Activated naive CD4-positive, alpha-beta T cell (primary cell): ENCODE results near the gene TRDMT1.

Experiments
- DNase-seq, 4 experiments: peaks; one replicate each; lab custom pipeline; 2025; lab: John Stamatoyannopoulos, UW

The TRDMT1 gene

GRCh38 chr10:17229967-17230682 lies 28.7 kb upstream of the TRDMT1 start:
- peak; percentile 53 to 89 (median 72) for DNase-seq

DNA sequence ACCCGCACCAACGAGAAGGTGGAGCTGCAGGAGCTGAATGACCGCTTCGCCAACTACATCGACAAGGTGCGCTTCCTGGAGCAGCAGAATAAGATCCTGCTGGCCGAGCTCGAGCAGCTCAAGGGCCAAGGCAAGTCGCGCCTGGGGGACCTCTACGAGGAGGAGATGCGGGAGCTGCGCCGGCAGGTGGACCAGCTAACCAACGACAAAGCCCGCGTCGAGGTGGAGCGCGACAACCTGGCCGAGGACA lies 28.2 kb upstream of the TRDMT1 start:
- DNase-seq: no peak

DNA sequence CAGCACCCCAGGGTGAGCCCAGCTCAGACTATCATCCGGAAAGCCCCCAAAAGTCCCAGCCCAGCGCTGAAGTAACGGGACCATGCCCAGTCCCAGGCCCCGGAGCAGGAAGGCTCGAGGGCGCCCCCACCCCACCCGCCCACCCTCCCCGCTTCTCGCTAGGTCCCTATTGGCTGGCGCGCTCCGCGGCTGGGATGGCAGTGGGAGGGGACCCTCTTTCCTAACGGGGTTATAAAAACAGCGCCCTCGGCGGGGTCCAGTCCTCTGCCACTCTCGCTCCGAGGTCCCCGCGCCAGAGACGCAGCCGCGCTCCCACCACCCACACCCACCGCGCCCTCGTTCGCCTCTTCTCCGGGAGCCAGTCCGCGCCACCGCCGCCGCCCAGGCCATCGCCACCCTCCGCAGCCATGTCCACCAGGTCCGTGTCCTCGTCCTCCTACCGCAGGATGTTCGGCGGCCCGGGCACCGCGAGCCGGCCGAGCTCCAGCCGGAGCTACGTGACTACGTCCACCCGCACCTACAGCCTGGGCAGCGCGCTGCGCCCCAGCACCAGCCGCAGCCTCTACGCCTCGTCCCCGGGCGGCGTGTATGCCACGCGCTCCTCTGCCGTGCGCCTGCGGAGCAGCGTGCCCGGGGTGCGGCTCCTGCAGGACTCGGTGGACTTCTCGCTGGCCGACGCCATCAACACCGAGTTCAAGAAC lies 27.7 kb upstream of the TRDMT1 start:
- peak; percentile 42 to 75 (median 54) for DNase-seq

DNA sequence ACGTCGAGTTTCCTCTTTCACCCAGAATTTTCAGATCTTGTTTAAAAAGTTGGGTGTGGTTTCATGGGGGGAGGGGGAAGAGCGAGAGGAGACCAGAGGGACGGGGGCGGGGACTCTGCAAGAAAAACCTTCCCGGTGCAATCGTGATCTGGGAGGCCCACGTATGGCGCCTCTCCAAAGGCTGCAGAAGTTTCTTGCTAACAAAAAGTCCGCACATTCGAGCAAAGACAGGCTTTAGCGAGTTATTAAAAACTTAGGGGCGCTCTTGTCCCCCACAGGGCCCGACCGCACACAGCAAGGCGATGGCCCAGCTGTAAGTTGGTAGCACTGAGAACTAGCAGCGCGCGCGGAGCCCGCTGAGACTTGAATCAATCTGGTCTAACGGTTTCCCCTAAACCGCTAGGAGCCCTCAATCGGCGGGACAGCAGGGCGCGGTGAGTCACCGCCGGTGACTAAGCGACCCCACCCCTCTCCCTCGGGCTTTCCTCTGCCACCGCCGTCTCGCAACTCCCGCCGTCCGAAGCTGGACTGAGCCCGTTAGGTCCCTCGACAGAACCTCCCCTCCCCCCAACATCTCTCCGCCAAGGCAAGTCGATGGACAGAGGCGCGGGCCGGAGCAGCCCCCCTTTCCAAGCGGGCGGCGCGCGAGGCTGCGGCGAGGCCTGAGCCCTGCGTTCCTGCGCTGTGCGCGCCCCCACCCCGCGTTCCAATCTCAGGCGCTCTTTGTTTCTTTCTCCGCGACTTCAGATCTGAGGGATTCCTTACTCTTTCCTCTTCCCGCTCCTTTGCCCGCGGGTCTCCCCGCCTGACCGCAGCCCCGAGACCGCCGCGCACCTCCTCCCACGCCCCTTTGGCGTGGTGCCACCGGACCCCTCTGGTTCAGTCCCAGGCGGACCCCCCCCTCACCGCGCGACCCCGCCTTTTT lies 26.9 kb upstream of the TRDMT1 start, which contains the start of gene VIM:
Gene VIM (plus strand): TSS at position 151 of the 925 bp plus-strand sequence. CDS start 1,182 bp downstream, outside the sequence.
- peak; percentile 43 to 80 (median 59) for DNase-seq

- DNase-seq: no peak
Measured at GRCh38 chr10:17227367-17228090, 26.1 kb upstream of the TRDMT1 start.

DNA sequence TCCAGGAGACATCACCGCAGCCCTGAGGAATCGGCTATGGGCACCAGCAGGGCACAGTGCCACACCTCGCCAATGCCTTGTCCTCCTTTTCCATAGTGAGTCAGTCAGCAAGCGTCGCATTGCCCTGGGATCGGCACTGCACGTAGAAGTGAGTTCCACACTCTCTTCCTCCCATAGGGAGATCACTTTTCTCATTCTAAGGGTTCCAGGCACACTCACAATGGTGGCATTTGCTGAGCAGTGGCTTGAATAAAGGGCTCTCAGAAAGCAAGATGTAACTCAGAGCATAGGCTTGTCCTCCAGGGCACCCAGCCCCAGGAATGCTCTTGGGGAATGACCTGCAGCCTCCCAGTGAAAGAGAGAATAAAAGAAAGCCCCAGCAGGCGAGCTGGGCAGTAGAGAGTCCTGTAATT lies 25.4 kb upstream of the TRDMT1 start:
- no peak for DNase-seq

DNA sequence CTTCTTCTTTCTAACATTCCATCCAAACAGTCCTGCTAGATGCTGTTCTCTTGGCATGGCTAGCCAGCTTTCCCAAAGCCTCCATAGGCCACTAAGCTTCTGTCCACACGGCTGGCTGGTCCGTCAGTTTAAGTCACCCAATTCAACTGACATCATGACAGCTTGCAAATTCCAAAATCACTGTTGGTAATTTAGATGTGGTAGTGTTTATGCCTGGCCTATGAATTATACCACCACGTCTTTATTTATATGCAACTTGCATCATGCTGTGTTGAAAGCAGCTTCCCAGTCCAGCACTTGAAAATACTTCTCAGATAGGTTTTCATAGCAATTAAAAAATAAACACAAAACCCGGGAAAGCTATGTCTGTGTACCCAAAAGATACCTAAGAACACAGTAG lies 24.3 kb upstream of the TRDMT1 start:
- DNase-seq: no peak

GRCh38 chr10:17222329-17222728 lies 20.9 kb upstream of the TRDMT1 start:
- DNase-seq: no peak

- DNase-seq: no peak
Measured at GRCh38 chr10:17220652-17221100, 19.2 kb upstream of the TRDMT1 start.

- DNase-seq: no peak
Measured at GRCh38 chr10:17219024-17219423, 17.6 kb upstream of the TRDMT1 start.

GRCh38 chr10:17217631-17218232 lies 16.3 kb upstream of the TRDMT1 start:
- DNase-seq: no peak

GRCh38 chr10:17216901-17217395 lies 15.5 kb upstream of the TRDMT1 start:
- no peak for DNase-seq

- DNase-seq: no peak
Measured at GRCh38 chr10:17216217-17216900, 14.9 kb upstream of the TRDMT1 start.

- DNase-seq: no peak
Measured at GRCh38 chr10:17215782-17216122, 14.3 kb upstream of the TRDMT1 start.

GRCh38 chr10:17214971-17215781 lies 13.7 kb upstream of the TRDMT1 start:
- DNase-seq: no peak

- DNase-seq: no peak
Measured at GRCh38 chr10:17214526-17214925, 13.1 kb upstream of the TRDMT1 start.

GRCh38 chr10:17213646-17214349 lies 12.3 kb upstream of the TRDMT1 start:
- DNase-seq: no peak

DNA sequence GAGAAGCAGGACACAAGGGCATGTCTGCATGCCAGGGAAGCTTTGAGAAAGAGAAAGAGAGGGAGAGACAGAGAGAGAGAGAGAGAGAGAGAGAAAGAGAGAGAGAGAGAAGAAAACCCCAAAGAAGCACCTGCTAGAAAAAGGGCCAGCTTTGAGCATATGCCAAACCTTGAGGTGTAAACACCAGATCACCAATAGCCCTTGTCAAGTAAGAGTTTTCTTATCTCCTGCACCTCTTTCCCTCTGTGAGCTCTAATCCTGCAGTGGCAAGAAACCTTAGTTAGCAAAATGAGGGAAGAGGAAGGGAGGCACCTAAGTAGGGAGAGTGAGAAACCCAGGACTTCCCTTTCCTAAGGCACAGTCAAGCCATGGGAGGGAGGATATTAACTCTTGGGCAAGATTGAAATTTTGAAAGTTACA lies 11.3 kb upstream of the TRDMT1 start:
- no peak for DNase-seq

DNA sequence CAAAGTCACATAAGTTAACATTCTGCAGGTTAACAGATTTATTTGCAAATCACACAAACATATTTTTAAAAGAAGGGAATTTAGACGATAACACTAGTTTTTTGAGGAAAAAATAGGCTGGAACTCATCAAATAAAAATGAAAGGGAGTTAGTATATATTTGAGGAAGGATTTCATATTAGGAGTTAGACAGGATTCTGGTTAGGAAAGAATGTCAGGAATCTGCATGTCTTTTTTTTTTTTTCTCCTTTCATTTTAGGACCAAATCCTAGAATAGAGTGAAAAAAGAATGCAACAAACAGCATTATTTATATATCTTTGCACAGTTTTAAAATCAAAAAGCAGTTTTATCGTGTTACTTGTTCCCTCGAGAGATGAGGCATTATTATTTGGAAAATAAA lies 8.9 kb upstream of the TRDMT1 start:
- no peak for DNase-seq
